ENCODE measurements around the gene ERAP2.
"Not testable (repeated sequence)": the region's sequence is repeated elsewhere in the genome, so short reads cannot be mapped to it uniquely, and the experiment has no call there.

Gene ERAP2

DNA sequence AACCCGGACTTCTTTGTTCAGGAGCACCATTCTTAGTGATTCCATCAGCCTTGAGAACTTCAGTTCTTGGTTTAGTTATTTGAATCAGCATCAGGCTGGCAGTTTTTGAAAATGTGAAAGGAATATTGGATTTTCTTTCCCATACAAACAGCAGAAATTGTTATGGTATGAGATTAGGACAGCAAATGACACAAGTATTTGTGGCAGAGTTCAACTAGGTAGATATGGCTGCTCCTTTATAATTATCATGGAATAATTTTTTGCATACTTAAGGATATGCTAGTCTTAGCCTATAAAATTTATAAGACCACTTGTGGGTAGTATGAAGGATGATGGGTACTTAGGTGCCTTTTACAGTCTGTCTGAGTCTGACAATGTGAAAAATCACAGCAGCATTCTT, 25.5 kb downstream of the ERAP2 start:
- DNase-seq: no peak

DNA sequence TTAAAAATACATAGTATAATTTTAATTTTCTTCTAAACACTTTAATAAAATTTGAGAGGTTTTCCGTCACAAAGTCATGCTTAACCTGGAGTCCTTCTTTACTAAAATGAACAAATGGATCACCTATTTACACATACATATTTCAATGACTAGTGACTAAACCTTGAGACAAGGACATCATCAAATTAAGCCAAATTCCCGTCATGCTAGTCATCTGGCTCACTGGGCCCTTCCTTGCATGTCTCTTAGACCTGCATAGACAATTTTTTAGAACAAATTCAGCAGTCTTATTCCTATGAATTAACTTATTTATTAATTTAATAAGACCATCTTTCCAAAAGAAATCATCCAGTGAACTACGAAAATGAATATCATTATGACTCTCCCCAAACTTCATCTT, 26.6 kb downstream of the ERAP2 start:
- no peak for DNase-seq

DNA sequence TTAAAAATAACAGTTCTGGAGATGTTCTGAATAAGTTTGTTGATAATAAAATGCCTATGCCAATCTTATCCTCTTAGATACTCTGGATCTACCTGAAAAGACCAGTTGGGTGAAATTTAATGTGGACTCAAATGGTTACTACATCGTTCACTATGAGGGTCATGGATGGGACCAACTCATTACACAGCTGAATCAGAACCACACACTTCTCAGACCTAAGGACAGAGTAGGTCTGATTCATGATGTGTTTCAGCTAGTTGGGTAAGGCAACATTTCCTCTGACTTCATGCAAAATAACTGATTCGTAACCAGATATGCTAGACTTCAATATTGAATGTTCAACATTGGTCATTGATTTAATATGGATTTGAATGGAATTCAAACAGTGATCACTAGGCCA, 27.0 kb downstream of the ERAP2 start:
- DNase-seq: no peak

- DNase-seq: peak; percentile 42 to 48
These were observed 28.0 kb downstream of the ERAP2 start for GRCh38 chr5:96904054-96904931.

DNA sequence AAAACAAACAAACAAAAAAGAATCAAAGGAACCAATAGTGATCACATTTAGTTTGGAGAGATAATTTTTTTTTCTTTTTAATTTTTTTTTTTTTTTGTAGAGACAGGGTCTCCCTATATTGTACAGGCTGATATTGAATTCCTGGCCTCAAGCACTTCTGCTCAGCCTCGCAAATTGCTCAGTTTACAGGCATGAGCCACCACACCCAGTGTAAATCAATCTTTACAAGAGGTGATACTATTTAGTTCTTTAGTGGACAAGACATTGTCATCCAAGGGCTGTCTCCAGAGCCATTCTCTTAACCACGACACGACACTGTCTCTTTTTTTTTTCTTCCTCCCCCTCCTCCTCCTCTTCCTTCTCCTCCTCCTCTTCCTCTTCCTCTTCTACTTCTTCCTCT, 29.6 kb downstream of the ERAP2 start:
- peak in 1 of 2 donors; percentile 25 for DNase-seq

GRCh38 chr5:96909003-96909402, 32.7 kb downstream of the ERAP2 start:
- DNase-seq: no peak

DNA sequence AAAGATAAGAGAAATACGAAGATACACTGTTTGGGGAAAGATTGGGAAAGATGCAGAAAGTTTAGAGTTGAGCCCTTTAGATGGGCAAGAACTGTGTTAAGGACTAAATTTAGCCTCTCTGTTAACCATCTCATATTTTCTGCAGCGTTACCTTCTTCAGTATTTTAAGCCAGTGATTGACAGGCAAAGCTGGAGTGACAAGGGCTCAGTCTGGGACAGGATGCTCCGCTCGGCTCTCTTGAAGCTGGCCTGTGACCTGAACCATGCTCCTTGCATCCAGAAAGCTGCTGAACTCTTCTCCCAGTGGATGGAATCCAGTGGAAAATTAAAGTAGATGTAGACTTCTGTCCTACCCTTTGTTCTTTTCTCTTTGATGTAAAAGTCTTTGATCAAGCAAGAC, 33.1 kb downstream of the ERAP2 start:
- DNase-seq: no peak

- DNase-seq: no peak
These were observed 34.8 kb downstream of the ERAP2 start for GRCh38 chr5:96911139-96911538.

DNA sequence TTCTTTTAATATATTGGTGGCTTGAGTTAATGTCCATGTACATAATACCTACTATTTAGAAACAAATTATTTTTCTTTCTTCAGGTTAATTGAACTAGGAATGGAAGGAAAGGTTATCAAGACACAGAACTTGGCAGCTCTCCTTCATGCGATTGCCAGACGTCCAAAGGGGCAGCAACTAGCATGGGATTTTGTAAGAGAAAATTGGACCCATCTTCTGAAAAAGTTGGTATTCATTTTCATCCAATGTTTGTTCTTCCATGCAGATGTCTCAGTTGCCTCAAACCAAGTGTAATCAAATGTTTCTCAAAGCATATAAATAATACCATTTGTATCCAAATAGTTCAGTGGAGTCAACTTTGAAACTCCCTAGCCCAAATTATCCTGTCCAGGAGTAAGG, 36.9 kb downstream of the ERAP2 start:
- DNase-seq: no peak

DNA sequence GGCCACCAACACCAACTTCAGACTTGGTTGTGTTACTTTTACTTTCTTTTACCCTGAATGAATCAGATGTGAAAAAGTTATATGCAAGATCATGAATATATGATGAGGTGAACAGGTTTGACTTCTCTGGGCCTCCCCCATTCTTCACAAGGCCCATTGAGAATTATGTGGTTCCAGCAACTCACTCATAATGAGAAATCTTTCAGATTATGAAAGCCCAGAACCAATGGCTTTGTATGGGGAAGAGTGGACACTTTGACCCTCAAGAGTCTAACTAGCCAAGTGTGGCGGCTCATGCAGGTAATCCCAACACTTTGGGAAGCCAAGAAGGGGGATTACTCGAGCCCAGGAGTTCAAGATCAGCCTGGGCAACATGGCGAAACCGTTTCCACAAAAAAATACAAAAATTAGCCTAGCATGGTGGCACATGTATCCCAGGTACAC, 43.5 kb downstream of the ERAP2 start:
- DNase-seq: no peak

DNA sequence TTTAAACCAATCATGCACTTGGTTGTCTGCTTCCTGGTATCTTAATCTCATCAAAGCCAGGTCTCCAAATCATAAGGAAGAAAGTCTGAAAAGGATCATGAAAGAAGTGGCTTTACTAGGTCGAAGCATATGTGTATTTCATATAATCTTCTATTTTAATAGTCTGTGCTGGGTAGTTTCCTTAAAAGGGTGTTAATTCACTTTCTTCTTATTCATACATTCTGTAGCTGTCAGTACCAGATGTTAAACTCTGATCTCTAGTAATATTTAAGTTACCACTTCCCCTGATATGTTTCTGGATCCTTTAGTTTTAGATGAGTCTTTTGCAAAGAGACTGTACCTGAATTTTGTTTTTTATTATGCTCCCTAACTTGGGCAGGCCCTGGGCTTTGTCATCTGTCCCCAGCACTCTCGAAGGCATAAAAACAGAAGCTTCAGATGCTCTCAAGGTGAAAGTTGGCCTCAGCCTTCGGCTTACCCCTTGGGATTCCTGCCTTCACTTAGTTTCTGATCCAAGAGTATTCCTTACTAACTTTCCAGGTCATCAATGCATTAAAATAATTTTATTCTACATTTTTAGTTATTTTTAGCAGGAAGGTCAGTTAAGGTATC, 44.5 kb downstream of the ERAP2 start:
- no peak for DNase-seq

GRCh38 chr5:96922499-96923244, 46.4 kb downstream of the ERAP2 start:
- DNase-seq: no peak

DNA sequence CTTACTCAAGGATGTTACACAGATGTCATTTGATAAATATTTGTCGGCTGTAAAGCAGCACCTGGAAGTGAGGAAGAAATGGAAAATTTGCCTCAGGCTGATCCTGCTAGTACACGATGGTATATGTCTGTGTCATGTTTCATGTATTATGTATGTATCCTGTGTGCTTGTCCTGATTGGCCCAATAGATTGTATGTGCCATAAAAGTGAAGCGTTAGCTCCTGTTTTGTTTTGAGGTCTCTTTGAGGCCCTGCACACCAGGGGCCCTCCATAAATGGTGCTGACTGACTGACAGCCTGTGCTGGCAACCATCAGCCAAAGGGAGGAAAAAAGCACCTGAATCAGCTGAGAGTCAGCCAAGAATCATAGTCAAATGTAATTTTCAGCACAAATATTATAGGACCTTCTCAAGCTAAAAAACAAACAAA, 47.7 kb downstream of the ERAP2 start:
- no peak for DNase-seq

- peak in 1 of 2 donors; percentile 33 for DNase-seq
These were observed 50.0 kb downstream of the ERAP2 start for GRCh38 chr5:96926276-96926675.

- no peak for DNase-seq
These were observed 50.7 kb downstream of the ERAP2 start for GRCh38 chr5:96927008-96927407.

GRCh38 chr5:96928931-96929708, 52.8 kb downstream of the ERAP2 start:
- no peak for DNase-seq

DNA sequence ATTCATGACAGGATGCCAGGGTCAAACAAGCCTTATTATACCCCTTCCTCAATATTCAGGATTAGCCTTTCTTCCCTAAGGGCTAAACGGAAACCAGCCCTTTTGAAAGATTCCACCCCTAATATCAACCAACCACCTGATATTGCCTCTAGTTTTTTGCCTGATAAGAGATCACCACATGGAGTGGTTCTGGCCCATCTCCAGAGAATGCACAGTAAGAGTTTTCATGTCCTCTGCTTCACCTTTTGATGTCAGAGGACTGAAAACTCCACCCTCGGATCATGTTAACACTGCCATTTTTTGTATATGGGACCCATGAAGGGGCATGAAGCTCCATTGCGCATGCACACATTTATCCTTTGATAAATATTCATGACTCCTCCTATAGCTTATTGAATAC, 53.8 kb downstream of the ERAP2 start:
- no peak for DNase-seq

GRCh38 chr5:96930589-96930988, 54.3 kb downstream of the ERAP2 start:
- DNase-seq: no peak

- DNase-seq: not testable (repeated sequence)
These were observed 54.7 kb downstream of the ERAP2 start for GRCh38 chr5:96931037-96931436.

GRCh38 chr5:96931605-96932004, 55.3 kb downstream of the ERAP2 start:
- peak; percentile 70 to 74 for DNase-seq

GRCh38 chr5:96932026-96932425, 55.7 kb downstream of the ERAP2 start:
- DNase-seq: no peak
